ENCODE measurements around the gene TMEM98.
"Not testable (repeated sequence)": the region's sequence is repeated elsewhere in the genome, so short reads cannot be mapped to it uniquely, and the experiment has no call there.

Gene TMEM98

DNA sequence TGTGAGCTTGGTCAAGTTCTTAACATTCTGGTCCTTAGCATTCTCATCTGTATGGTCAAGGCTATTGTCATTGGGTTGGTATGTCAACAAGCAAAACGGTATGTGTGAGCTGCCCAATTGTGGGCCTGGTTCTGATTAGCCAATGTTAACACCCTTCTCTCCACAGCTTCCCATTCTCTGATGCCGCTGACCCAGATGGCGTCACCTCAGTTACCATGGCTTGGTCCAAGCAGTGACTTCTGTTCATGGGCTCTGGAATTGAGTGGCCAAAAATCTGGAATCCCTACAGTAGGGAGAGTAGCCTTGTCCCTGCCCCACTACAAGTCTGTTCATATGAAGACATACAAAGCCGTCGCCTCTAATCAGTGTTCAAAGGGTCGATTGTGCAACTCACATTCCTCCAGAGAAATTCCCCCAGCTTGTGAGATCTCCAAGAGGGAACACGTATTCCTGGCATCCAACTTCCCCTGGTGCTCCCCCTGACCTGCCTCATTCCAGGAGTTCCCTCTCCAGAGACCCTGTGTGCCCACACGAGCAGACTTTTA is 15.8 kb downstream of the TMEM98 start:
- no peak for DNase-seq

DNA sequence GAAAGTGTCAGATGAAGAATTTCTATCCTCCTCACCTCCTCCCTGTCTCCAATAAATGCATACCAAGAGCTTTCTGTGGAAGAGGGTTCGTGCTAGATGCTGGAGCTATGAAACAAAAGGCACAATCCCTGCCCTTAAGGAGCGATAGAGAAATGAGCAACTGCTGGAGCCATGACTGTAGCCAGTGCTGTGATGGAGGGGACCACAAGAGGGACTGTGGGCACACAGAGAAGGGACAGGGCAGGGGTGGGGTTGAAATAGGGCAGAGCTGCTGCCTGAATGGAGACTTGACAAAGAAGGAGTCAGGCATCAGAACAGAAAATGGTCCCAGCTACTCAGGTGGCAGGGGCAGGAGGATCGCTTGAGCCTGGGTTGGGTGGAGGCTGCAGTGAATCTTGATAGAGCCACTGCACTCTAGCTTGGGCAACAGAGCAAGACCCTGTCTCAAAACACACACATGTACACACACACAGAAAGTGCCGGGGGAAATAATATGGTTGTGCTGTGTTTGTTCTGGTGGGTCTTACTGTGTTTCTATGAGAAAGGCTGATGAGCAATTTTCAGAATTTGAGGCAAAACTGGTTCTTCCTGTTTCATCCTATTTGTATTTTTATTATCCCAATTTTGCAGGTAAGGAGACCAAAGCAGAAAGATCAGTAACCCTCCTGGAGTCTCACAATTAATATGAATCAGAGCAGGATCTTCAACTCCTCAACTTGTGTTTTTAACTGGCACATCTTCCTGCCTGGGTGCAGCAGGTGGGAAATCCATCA is 16.5 kb downstream of the TMEM98 start:
- DNase-seq = no peak

DNA sequence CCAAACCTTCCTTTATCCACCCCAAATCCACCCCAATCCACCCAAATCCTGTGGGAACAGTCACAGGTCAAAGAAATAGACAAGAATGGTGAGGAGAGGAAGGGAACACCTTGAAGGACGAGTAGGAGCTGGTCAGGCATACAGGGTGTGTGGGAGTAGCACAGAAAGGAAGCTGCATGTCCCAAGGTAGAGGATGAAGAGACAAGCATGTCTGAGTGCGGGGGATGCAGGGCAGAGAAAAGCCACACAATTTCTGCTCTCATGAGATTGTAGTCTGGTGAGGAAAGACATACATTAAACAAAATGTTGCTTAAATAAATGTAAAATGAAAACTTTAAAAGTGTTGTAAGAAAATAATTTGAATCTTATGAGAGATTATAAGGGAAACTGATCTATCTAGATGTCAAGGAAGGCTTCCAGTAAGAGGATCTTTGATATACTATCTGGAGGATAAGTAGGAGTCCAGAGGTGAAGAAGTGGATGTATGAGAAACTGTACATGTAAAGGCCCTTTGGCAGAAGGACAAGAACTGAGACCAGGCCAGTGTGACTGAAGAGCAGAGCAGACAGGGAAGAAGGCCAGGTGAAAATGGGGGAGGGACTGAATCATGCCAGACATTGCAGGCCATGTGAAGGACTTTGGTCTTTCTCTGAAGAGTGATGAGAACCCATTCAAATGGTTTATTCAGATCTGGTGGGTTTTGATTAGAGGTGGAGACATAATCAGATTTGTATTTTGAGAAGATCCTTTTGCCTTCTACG is 18.6 kb downstream of the TMEM98 start:
- DNase-seq = no peak

DNA sequence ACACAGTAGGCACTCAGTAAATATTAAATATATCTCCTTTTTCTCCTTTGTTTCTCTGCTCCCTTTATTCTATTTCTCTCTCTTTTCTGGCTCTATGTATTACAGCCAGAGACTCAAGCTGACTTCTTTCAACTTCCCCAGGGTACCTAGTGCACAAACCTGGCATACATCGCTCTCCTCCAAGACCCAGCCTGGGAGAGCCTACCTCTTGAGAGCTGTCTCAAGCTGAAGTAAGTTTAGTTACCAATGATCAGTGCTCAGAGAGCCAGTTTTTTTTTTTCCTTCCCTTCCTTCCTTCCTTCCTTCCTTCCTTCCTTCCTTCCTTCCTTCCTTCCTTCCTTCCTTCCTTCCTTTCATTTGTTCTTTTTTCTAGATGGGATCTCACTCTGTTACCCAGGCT is 19.8 kb downstream of the TMEM98 start:
- DNase-seq = no peak

GRCh38 chr17:32949181-32949580 is 21.2 kb downstream of the TMEM98 start:
- no peak for DNase-seq

GRCh38 chr17:32952491-32952890 is 24.5 kb downstream of the TMEM98 start:
- DNase-seq = not testable (repeated sequence)

DNA sequence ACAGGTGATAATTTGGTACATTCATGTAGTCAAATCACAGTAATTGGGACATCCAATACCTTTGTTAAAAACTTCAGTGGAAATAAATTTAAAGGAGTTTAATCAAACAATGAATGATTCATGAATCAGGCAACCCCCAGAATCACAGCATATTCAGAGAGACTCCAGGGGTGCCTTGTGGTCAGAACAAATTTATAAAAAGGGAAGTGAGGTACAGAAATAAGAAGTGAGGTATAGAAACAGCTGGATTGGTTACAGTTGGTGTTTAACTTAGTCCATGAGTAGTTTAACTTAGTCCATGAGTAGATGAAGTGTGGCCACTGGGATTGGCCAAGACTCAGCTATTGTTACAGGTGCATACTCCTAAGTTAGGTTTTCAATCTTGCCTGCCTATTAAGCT is 25.1 kb downstream of the TMEM98 start:
- no peak for DNase-seq

DNA sequence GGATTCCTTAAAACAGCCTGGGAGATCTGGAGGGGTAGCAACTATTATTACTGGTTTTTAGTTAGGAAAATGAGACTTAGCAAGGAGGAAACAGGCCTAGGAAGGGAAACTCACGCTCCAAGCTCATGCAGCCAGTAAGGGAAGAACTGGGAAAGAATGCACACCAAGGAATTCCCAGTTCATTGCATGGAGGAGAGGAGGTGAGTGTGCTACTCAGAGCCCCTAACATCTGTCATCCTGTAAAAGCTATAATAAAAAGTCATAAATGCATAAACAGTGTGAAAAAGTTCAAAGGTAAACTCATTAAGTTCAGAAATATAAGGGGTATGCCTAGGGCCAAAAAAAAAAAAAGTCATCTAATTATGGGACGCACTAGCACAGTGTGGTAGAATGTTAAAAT is 25.9 kb downstream of the TMEM98 start:
- no peak for DNase-seq

GRCh38 chr17:32954477-32954876 is 26.5 kb downstream of the TMEM98 start:
- DNase-seq = no peak

DNA sequence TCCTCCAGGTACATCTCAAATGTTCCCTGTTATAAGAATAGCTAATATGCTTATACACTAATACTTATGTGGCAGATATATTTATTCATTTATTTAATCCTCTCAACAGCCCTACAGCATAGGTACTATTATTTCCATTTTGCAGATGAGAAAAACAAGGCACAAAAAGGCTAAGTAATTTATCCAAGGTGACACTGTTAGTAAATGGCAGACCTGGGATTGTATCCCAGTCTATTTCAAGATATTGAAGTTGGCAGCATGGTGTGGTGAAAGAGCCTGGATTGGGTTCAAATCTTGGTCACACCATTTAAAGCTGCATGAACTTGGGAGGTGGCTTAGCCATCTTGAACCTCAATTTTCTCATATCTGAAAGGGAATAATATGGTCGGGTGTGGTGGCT is 27.2 kb downstream of the TMEM98 start:
- DNase-seq = no peak

GRCh38 chr17:32956240-32956970 is 28.5 kb downstream of the TMEM98 start:
- no peak for DNase-seq

DNA sequence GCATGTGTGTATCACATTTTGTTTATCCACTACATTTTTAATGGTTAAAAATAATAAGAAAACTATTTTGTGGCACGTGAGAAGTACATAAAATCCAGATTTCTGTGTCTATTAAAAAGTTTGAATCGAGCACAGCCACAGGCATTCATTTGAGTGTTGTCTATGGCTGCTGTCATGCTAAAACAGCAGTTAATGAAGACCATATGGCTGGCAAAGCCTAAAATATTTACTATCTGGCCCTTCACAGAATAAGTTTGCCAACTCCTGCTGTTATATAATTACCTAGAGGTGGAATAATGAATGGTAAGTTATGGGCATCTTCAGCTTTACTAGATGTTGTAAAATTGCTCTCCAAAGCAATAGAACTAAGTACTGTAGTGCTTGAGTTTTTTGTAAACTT is 30.5 kb downstream of the TMEM98 start:
- DNase-seq = no peak

DNA sequence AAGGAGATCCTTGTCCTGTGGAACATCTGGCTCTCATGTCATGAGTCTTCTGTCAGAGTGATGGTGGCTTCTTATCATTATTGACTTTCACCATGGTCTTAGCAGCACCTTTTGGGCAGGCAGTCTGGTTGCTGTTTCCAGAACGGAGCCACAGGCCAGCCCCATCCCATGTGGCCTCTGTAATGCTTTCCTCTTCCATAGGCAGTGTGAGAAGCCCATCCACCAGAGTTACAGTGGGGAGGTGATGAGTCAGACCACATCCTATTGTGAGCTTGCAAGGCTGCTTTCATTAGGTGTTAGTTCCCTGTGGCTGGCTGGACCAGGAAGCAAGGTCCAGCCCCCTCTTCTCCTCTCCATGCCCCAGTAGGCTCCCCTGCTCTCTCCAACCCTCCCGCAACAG is 32.9 kb downstream of the TMEM98 start:
- no peak for DNase-seq

- DNase-seq = no peak
These were observed 34.4 kb downstream of the TMEM98 start for GRCh38 chr17:32962320-32962711.

DNA sequence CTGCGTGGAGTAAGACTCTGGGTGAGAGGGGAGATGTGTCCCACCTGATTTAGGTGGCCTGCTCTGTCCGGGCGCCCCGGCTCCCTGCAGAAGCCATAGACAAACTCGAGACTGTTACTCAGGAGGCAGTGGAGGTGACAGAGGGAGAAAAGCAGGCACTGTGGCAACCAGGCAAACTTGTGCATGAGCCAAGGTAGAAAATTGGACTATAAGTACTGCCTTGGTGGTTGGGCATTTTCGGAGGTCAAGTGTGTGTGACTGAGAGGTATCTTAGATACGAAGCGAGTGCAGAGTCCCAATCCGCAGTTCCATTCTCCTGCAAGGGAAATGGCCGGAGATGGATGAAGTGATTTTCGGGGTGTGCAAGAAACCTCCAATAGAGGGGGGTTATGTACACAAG is 36.6 kb downstream of the TMEM98 start:
- DNase-seq = no peak

DNA sequence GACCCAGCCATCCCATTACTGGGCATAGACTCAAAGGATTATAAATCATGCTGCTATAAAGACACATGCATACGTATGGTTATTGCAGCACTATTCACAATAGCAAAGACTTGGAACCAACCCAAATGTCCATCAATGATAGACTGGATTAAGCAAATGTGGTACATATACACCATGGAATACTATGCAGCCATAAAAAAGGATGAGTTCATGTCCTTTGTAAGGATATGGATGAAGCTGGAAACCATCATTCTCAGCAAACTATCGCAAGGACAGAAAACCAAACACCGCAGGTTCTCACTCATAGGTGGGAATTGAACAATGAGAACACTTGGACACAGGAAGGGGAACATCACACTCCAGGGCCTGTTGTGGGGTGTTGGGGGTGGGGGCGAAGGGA is 41.3 kb downstream of the TMEM98 start:
- not testable (repeated sequence) for DNase-seq

GRCh38 chr17:32970281-32970680 is 42.3 kb downstream of the TMEM98 start:
- DNase-seq = no peak

DNA sequence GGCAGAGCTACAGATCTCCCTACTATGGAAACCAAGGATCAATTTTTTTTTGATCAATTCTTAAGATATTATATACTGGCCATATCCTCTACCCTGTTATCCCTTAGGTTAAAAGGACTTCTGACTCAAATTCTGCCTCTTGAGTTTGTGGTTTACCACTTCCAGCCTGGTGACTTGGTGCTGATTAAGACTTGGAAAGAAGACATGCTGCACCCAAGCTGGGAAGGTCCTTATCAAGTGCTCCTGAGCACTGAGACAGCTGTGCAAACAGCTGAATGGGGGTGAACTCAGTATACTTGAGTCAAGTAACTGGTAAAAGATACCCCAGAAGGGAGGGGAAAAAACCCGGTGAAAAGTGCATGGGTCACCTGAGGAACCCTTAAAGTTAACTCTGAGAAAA is 43.2 kb downstream of the TMEM98 start:
- no peak for DNase-seq

- DNase-seq = no peak
These were observed 48.2 kb downstream of the TMEM98 start for GRCh38 chr17:32976131-32976530.

- no peak for DNase-seq
These were observed 48.7 kb downstream of the TMEM98 start for GRCh38 chr17:32976605-32977004.

GRCh38 chr17:32980230-32980629 is 52.3 kb downstream of the TMEM98 start:
- DNase-seq = no peak

- DNase-seq = not testable (repeated sequence)
These were observed 53.7 kb downstream of the TMEM98 start for GRCh38 chr17:32981611-32982010.

GRCh38 chr17:32985050-32985756 is 57.2 kb downstream of the TMEM98 start:
- no peak for DNase-seq

Data from CD4-positive, alpha-beta T cell treated with Interleukin-12 subunit alpha and Interleukin-12 subunit beta, for 1 hour (primary cell).